T-helper 2 cell treated with Interferon-gamma antibody and Interleukin-4, amounts not matched to agents 5 μg/mL and 100 μg/mL, for 36 hours (primary cell): ENCODE results near the gene THOC5.

Source experiments
- DNase-seq: peaks from one replicate; pipeline ENCODE4 v3.0.0; 2021; ENCODE audit warnings: low spot score
- H3K27ac Mint-ChIP-seq: one replicate; pipeline ENCODE4 v1.8.0; 2021; ENCODE audit warnings: mild to moderate bottlenecking, mixed read lengths
- H3K27me3 Mint-ChIP-seq: one replicate; pipeline ENCODE4 v1.8.0; 2021; ENCODE audit warnings: low read depth, mixed read lengths
- H3K36me3 Mint-ChIP-seq: one replicate; pipeline ENCODE4 v1.8.0; 2021; ENCODE audit warnings: low read depth, mixed read lengths
- H3K4me1 Mint-ChIP-seq: one replicate; pipeline ENCODE4 v1.8.0; 2021; ENCODE audit warnings: low read depth, mixed read lengths
- H3K4me3 Mint-ChIP-seq: one replicate; pipeline ENCODE4 v1.8.0; 2022; ENCODE audit warnings: mild to moderate bottlenecking, moderate library complexity, mixed read lengths
- H3K9me3 Mint-ChIP-seq: one replicate; pipeline ENCODE4 v1.8.0; 2021; ENCODE audit warnings: mixed read lengths

Gene THOC5

DNA sequence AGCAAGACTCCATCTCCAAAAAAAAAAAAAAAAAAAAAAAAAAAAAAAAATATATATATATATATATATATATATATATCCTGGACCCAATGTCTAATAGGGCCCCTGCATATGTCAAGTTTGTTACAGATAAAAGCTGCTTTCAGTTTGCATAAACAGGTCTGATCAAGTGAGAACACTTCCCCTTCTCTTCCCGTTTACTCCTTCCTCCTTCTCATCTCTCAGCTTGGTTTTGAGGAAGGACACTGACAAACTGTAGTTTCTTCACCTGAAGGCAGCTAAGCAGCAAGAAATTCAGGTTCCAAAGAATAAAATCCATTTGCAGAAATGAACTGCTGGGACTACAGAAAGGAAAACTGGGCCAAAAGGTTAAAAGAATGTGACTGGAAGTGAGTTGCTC is 11.7 kb downstream of the THOC5 start:
- Mint-ChIP-seq H3K36me3 (peaks cover 52% of the 10 kb centered on the region), H3K27me3 (no peaks in the 10 kb centered on the region), H3K4me3 (no peak overlapping the region), H3K27ac (no peak overlapping the region), H3K9me3 (no peaks in the 10 kb centered on the region), H3K4me1 (peaks cover 5% of the 10 kb centered on the region)
- DNase-seq: no peak

- H3K27me3 Mint-ChIP-seq: no peaks in the 10 kb centered on the region
- no peak overlapping the region for H3K4me3 Mint-ChIP-seq
- DNase-seq: no peak
- H3K9me3 Mint-ChIP-seq: no peaks in the 10 kb centered on the region
- peaks cover 5% of the 10 kb centered on the region for H3K4me1 Mint-ChIP-seq
- H3K36me3 Mint-ChIP-seq: peaks cover 59% of the 10 kb centered on the region
- peak overlapping the region; percentile 26 for H3K27ac Mint-ChIP-seq
Observed at GRCh38 chr22:29539105-29539504, 14.5 kb downstream of the THOC5 start.

DNA sequence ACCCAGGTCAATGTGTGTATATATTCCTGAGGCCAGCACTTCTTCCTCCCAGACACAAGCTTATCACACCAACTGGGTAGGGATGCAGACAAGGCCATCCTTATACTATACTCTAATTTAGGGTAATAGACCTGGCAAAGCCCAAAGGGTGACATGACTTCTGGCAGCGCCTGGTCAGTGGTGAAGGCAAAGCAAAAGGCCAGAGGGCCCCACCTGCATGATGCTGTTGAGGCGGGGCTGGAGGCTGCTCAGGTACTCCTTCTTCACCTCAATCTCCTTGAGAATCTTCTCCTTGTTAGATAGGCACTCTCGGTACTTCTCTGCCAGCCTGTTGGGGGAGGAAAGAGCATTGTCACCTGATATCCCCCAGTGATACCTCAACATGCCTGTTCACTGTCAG is 17.1 kb downstream of the THOC5 start:
- DNase-seq: no peak
- no peak overlapping the region for H3K4me3 Mint-ChIP-seq
- H3K27me3 Mint-ChIP-seq: no peaks in the 10 kb centered on the region
- no peak overlapping the region for H3K27ac Mint-ChIP-seq
- H3K36me3 Mint-ChIP-seq: peaks cover 60% of the 10 kb centered on the region
- no peaks in the 10 kb centered on the region for H3K4me1 Mint-ChIP-seq
- no peaks in the 10 kb centered on the region for H3K9me3 Mint-ChIP-seq

- no peaks in the 10 kb centered on the region for H3K4me1 Mint-ChIP-seq
- no peak overlapping the region for H3K27ac Mint-ChIP-seq
- no peaks in the 10 kb centered on the region for H3K9me3 Mint-ChIP-seq
- no peak for DNase-seq
- peaks cover 44% of the 10 kb centered on the region for H3K36me3 Mint-ChIP-seq
- H3K4me3 Mint-ChIP-seq: no peak overlapping the region
- H3K27me3 Mint-ChIP-seq: no peaks in the 10 kb centered on the region
Observed at GRCh38 chr22:29531419-29531818, 22.1 kb downstream of the THOC5 start.

DNA sequence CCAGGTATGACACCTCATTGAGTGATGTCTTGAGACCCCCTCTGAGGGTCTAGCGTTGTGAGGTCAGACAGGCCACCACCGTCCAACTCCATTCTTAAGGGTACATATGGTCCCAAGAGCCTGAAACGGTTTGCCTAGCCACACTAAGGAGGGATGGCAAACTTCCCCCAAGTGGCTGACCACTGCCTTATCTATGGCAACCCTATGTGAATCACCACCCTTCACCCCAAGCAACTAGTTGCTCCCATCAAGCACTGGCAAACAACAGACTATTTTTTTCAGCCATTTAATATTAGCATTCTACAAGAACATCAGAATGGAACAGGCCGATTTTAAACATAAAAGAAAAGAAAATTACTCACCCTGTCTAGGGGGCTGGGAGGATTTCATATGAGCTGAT is 22.8 kb downstream of the THOC5 start:
- Mint-ChIP-seq H3K36me3 (peaks cover 39% of the 10 kb centered on the region), H3K27me3 (no peaks in the 10 kb centered on the region), H3K9me3 (no peaks in the 10 kb centered on the region), H3K4me3 (no peak overlapping the region), H3K4me1 (no peaks in the 10 kb centered on the region), H3K27ac (peak overlapping the region; percentile 0)
- no peak for DNase-seq

DNA sequence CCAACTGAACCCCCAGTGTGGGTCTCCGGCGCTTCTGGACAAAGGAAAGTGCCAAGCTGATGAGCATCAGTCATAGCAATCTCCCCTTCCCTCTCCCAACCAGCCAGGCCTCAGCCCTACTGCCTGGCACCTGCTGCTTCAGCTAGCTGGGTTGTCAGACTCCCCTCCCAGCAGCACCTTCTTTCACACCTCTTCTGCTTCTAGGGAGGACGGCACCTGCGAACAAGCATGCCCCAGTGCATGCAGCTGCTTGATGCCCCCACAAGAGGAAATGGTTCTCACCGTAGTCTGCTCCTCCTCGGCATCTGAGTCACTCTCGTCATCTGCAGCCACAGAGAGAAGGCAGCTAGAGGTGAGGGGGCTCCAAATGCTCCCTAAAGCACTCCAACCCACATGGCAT is 25.4 kb downstream of the THOC5 start:
- Mint-ChIP-seq H3K4me1 (no peaks in the 10 kb centered on the region), H3K27ac (no peak overlapping the region), H3K27me3 (no peaks in the 10 kb centered on the region), H3K4me3 (no peak overlapping the region), H3K9me3 (no peaks in the 10 kb centered on the region), H3K36me3 (peaks cover 30% of the 10 kb centered on the region)
- no peak for DNase-seq

DNA sequence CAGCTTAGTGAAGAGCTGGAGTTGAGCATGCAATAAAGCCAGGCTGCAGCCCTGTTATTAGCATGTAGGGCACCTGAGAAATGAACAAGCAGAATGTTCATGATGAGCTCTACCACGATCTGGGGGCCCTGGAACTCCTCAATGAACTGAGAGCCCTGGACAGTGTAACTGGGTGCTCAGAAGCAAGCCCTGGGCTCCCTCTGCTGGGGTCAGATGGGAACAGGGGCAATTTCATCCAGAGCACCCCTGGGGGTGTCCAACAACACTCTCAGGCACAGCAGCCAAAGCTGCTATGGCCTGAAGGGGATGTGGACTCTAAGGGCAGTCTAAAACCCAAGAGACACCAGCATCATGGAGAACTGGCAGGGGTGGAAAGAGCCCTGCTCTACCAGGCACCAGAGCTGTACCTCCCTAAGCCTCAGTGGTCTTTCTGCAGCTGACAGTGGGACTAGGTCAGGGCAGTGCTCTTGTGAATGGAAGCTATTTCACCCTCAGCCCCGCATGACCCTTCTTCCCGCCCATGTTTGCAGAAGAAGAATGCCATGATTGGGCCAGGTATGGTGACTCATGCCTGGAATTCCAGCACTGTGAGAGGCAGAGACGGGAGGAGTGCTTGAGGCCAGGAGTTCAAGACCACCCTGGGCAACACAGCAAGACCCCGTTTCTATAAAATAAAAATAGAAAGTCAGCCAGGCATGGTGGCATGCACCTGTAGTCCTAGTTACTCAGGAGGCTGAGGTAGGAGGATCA is 28.9 kb downstream of the THOC5 start:
- no peak overlapping the region for H3K27ac Mint-ChIP-seq
- DNase-seq: no peak
- peaks cover 31% of the 10 kb centered on the region for H3K36me3 Mint-ChIP-seq
- no peaks in the 10 kb centered on the region for H3K27me3 Mint-ChIP-seq
- H3K4me3 Mint-ChIP-seq: no peak overlapping the region
- no peaks in the 10 kb centered on the region for H3K4me1 Mint-ChIP-seq
- no peaks in the 10 kb centered on the region for H3K9me3 Mint-ChIP-seq

DNA sequence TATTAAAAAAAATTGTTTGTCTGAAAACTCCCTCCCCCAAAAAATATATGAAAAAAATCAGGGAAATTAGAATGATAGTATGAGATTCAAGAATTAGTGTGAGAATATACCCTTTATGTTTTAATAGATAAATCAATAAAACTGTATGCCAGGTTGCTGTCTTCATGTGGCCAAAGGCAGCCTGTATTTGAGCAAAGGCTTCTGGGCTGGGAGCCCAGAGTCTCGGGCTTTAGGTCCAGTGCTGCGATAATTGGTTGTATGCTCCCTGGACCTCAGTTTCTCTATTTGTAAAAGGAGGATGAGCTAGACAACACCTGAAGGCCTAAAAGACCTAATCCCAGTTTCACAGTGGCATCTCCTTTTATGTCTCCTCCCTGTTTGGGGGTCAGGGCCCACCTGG is 29.8 kb downstream of the THOC5 start:
- H3K9me3 Mint-ChIP-seq: no peaks in the 10 kb centered on the region
- H3K27ac Mint-ChIP-seq: no peak overlapping the region
- no peak for DNase-seq
- no peaks in the 10 kb centered on the region for H3K4me1 Mint-ChIP-seq
- no peak overlapping the region for H3K4me3 Mint-ChIP-seq
- peaks cover 32% of the 10 kb centered on the region for H3K36me3 Mint-ChIP-seq
- no peaks in the 10 kb centered on the region for H3K27me3 Mint-ChIP-seq

- DNase-seq: no peak
- Mint-ChIP-seq H3K36me3 (peaks cover 40% of the 10 kb centered on the region), H3K9me3 (no peaks in the 10 kb centered on the region), H3K4me1 (no peaks in the 10 kb centered on the region), H3K27ac (no peak overlapping the region), H3K4me3 (no peak overlapping the region), H3K27me3 (no peaks in the 10 kb centered on the region)
Observed at GRCh38 chr22:29521526-29521925, 32.0 kb downstream of the THOC5 start.

- H3K27me3 Mint-ChIP-seq: no peaks in the 10 kb centered on the region
- no peak overlapping the region for H3K27ac Mint-ChIP-seq
- no peaks in the 10 kb centered on the region for H3K4me1 Mint-ChIP-seq
- H3K9me3 Mint-ChIP-seq: no peaks in the 10 kb centered on the region
- no peak for DNase-seq
- peaks cover 45% of the 10 kb centered on the region for H3K36me3 Mint-ChIP-seq
- no peak overlapping the region for H3K4me3 Mint-ChIP-seq
Observed at GRCh38 chr22:29520851-29521250, 32.7 kb downstream of the THOC5 start.

DNA sequence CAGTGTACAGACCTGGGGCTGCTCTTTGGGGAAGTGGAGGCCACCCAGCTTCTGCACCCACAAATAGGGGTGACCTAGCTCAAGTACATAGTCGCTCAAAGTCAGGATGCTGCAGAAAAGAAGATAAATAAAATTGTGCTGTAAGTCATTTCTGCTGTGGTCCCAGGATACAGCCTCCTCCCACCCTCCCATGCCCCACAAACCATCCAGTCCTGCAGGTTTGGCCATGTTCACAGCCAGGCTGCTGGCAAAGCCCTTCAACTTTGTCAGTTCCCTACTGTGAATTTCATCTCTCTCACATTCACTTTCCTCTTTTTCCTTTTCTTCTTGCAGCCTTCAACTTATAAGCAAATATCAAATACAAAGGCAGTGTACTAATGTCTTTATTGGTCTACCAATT is 33.6 kb downstream of the THOC5 start:
- Mint-ChIP-seq H3K36me3 (peaks cover 47% of the 10 kb centered on the region), H3K27ac (no peak overlapping the region), H3K9me3 (no peaks in the 10 kb centered on the region), H3K4me1 (no peaks in the 10 kb centered on the region), H3K27me3 (no peaks in the 10 kb centered on the region), H3K4me3 (no peak overlapping the region)
- no peak for DNase-seq

- no peak overlapping the region for H3K4me3 Mint-ChIP-seq
Observed at GRCh38 chr22:29518427-29518826, 35.1 kb downstream of the THOC5 start.

DNA sequence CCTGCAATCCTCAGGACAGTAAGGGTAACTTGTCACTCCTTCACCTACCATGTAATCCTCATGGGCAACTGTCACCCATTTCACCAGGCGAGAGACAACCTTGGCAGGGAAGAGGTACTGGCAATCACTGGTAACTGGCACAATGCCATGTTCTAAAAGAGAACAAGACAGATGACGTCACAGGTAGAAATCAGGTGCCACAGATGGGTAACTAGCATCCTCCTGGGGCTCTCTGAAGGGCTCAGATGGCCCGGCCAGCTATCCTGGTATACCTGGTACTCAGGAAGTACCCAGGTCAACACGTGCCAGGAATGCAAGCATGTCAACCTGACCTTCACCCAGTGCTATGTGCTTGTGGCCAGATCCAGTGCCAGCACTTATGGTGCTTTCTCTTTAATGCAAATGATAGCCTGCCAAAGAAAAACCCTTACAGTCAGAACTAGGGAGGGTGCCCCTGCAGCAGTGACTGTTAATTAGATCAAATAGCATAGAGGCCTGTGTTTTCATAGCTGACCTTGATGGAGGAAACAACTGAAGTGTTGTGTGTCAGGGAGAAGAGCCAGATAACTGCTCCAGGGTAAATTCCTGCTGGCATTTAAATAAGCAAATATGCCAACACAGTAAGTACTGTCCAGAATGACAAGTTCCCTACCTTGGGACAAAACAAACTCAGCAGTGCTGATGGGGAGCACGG is 36.2 kb downstream of the THOC5 start:
- Mint-ChIP-seq H3K9me3 (no peaks in the 10 kb centered on the region), H3K4me3 (no peak overlapping the region), H3K4me1 (no peaks in the 10 kb centered on the region), H3K27me3 (no peaks in the 10 kb centered on the region), H3K36me3 (peaks cover 45% of the 10 kb centered on the region), H3K27ac (no peak overlapping the region)
- no peak for DNase-seq

More at GRCh38 chr22:29518427-29518826, 35.1 kb downstream of the THOC5 start:
- Mint-ChIP-seq H3K27ac (no peak overlapping the region), H3K4me1 (no peaks in the 10 kb centered on the region), H3K36me3 (peaks cover 43% of the 10 kb centered on the region), H3K9me3 (no peaks in the 10 kb centered on the region), H3K27me3 (no peaks in the 10 kb centered on the region)
- DNase-seq: no peak

DNA sequence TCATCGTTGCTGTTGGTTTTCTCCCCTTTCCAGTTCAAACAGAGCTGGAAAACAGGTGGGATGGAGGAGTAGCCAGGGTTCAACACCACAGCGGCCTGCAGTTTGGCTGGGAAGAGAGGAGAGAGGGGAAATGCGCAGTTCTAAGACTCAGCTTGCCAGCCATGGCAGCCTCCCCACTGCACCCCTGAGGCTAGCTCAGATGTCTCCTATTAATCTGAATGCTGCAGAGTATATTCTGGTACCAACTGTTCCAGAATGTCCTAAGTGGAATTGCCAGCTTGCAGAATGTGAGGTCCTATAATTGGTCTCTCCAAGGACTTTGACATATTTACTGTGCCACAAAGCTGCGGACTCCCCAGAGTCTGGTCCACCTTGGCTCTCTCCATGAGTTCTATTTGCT is 41.5 kb downstream of the THOC5 start:
- Mint-ChIP-seq H3K9me3 (no peaks in the 10 kb centered on the region), H3K4me3 (no peak overlapping the region), H3K27ac (no peak overlapping the region), H3K4me1 (no peaks in the 10 kb centered on the region), H3K27me3 (no peaks in the 10 kb centered on the region), H3K36me3 (peaks cover 49% of the 10 kb centered on the region)
- no peak for DNase-seq
